ENCODE measurements around the gene RPTOR.

DNA sequence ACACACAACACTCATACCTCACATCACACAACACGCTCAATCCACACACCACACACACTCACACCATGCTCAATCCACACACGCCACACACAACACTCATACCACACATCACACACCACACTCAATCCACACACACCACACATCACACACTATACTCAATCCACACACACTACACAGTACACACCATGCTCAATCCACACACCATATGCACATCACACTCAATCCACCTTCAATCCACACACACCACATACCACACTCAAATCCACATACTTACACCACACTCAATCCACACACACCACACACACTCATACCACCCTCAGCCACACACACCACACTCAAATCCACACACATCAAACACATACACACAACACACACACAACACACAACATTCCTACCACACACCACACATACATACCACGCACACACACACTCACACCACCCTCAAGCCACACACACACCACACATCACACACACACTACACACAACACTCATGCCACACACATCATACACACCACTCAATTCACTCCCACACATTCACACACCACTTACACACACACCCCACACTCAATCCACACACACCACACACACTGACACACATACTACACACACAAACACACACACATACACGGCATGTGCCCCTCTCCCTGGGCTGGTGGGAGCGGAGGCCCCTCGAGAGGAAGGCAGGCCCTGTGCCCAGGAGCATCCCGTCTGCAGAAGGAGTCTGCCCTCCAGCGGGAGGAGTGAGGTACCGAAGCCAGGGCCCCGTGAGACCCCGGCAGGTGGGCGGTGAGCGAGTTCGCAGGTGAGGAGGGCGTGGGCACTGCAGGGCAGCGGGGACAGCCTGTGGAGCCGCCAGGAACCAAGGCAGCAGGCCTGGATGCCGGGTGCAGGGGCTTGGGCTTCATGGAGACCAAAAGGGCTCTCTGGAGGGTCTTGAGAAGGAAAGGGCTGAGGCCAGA is 33.1 kb upstream of the RPTOR start:
- TF ChIP-seq, protein P1, sequence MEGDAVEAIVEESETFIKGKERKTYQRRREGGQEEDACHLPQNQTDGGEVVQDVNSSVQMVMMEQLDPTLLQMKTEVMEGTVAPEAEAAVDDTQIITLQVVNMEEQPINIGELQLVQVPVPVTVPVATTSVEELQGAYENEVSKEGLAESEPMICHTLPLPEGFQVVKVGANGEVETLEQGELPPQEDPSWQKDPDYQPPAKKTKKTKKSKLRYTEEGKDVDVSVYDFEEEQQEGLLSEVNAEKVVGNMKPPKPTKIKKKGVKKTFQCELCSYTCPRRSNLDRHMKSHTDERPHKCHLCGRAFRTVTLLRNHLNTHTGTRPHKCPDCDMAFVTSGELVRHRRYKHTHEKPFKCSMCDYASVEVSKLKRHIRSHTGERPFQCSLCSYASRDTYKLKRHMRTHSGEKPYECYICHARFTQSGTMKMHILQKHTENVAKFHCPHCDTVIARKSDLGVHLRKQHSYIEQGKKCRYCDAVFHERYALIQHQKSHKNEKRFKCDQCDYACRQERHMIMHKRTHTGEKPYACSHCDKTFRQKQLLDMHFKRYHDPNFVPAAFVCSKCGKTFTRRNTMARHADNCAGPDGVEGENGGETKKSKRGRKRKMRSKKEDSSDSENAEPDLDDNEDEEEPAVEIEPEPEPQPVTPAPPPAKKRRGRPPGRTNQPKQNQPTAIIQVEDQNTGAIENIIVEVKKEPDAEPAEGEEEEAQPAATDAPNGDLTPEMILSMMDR (IDR thresholded peaks at IDR 0.05; ENCODE audit: insufficient read depth, low read length) = no peak
- TF ChIP-seq POLR2AphosphoS5 (IDR thresholded peaks at IDR 0.05; ENCODE audit: low read depth) = no peak
